Measurements from ENCODE around the gene ATIC. TPM values are rescaled to one million over a fixed set of nuclear protein-coding genes. Genes with fewer than 3 reads are reported as not detected.
A peak's percentile ranks its signal among the peaks of the same experiment; 100 is the strongest.

ATIC gene
- total RNA-seq (10 to 100 TPM; 33.7 to 92.0 (median 50.9) TPM), polyA plus RNA-seq (100 to 1,000 TPM; 110 to 164 (median 135) TPM)
- long read RNA-seq, donor 1, transcript ATIC-201 (16 exons, 2,213 nt) = major isoform, 15 of 19 reads
- long read RNA-seq, donor 1, partial matches to known transcripts = 0 of 19 reads
- long read RNA-seq, donor 1, other reads (novel, unspliced or antisense) = 0 of 19 reads
- long read RNA-seq, donor 2, transcript ATIC-201 (16 exons, 2,213 nt) = major isoform, 9 of 18 reads
- long read RNA-seq, donor 2, partial matches to known transcripts = 5 of 18 reads
- long read RNA-seq, donor 2, other reads (novel, unspliced or antisense) = 0 of 18 reads
- long read RNA-seq, donor 3, transcript ATIC-201 (16 exons, 2,213 nt) = major isoform, 10 of 13 reads
- long read RNA-seq, donor 3, partial matches to known transcripts = 0 of 13 reads
- long read RNA-seq, donor 3, other reads (novel, unspliced or antisense) = 0 of 13 reads
- long read RNA-seq, donor 4, transcript ATIC-201 (16 exons, 2,213 nt) = major isoform, 24 of 46 reads
- long read RNA-seq, donor 4, transcript ATIC-205 (15 exons, 2,275 nt) = minor isoform, 7 of 46 reads
- long read RNA-seq, donor 4, partial matches to known transcripts = 9 of 46 reads
- long read RNA-seq, donor 4, other reads (novel, unspliced or antisense) = 2 of 46 reads
- long read RNA-seq, donor 5, transcript ATIC-205 (15 exons, 2,275 nt) = minor isoform, 23 of 122 reads
- long read RNA-seq, donor 5, transcript ATIC-201 (16 exons, 2,213 nt) = major isoform, 84 of 122 reads
- long read RNA-seq, donor 5, partial matches to known transcripts = 5 of 122 reads
- long read RNA-seq, donor 5, other reads (novel, unspliced or antisense) = 4 of 122 reads
- long read RNA-seq, donor 6, transcript ATIC-201 (16 exons, 2,213 nt) = major isoform, 22 of 29 reads
- long read RNA-seq, donor 6, partial matches to known transcripts = 4 of 29 reads
- long read RNA-seq, donor 6, other reads (novel, unspliced or antisense) = 1 of 29 reads
- long read RNA-seq, donor 7, transcript ATIC-201 (16 exons, 2,213 nt) = major isoform, 6 of 7 reads
- long read RNA-seq, donor 7, partial matches to known transcripts = 0 of 7 reads
- long read RNA-seq, donor 7, other reads (novel, unspliced or antisense) = 0 of 7 reads
- long read RNA-seq, donor 8, transcript ATIC-201 (16 exons, 2,213 nt) = major isoform, 13 of 15 reads
- long read RNA-seq, donor 8, partial matches to known transcripts = 0 of 15 reads
- long read RNA-seq, donor 8, other reads (novel, unspliced or antisense) = 0 of 15 reads
- long read RNA-seq, donor 9, transcript ATIC-201 (16 exons, 2,213 nt) = major isoform, 9 of 17 reads
- long read RNA-seq, donor 9, partial matches to known transcripts = 0 of 17 reads
- long read RNA-seq, donor 9, other reads (novel, unspliced or antisense) = 0 of 17 reads
- long read RNA-seq, donor 10, transcript ATIC-201 (16 exons, 2,213 nt) = major isoform, 7 of 8 reads
- long read RNA-seq, donor 10, partial matches to known transcripts = 0 of 8 reads
- long read RNA-seq, donor 10, other reads (novel, unspliced or antisense) = 0 of 8 reads

GRCh38 chr2:215311625-215312396 is at the start of gene ATIC:
TSS of gene ATIC (plus strand) at chr2:215312059. CDS start at chr2:215312143, 84 bp downstream.
- intact Hi-C loops (cut with DNase I) = no loop called here

GRCh38 chr2:215262303-215262702 is 49.6 kb upstream of the ATIC start:
- WGBS, 4 donors = 77 to 92% (median 81%) methylated on average over 1 of the region's 1 CpG
- intact Hi-C loops (cut with DNase I) = no loop called here
- no peaks in the 10 kb centered on the region for H3K4me1 ChIP-seq (replicated peaks in 1 of 2)
- TF ChIP-seq POLR2A (IDR thresholded peaks at IDR 0.05) (no peak), CTCF (IDR thresholded peaks at IDR 0.05) (no peak)
- H3K36me3 ChIP-seq (replicated peaks in 1 of 2) = no peaks in the 10 kb centered on the region
- DNase-seq = no peak
- H3K27me3 ChIP-seq = no peaks in the 10 kb centered on the region
- H3K4me3 ChIP-seq = no peak overlapping the region
- H3K9me3 ChIP-seq (replicated peaks in 1 of 3) = no peaks in the 10 kb centered on the region
- no peak overlapping the region for H3K27ac ChIP-seq

More at GRCh38 chr2:215311625-215312396, at the start of gene ATIC:
- H3K27ac ChIP-seq = peak within 1 kb of the TSS in 4 of 5 donors; percentile 45 to 94 (median 81)
- peak; percentile 92 to 98 (median 95) for DNase-seq
- H3K4me3 ChIP-seq = peak within 1 kb of the TSS; percentile 21 to 89 (median 33)
- peaks cover 0 to 13% of the 10 kb centered on the region in 2 donors for H3K4me1 ChIP-seq (replicated peaks in 1 of 2)
- TF ChIP-seq CTCF (IDR thresholded peaks at IDR 0.05) = peak in 2 of 6 experiments; percentile 14 to 35
- TF ChIP-seq POLR2A (IDR thresholded peaks at IDR 0.05) = peak; percentile 47 to 75
- no peaks in the 10 kb centered on the region for H3K36me3 ChIP-seq (replicated peaks in 1 of 2)
- 0 to 4% (median 0%) methylated on average over 7 to 64 of the region's 64 CpGs for WGBS, 4 donors
- no peaks in the 10 kb centered on the region for H3K27me3 ChIP-seq
- H3K9me3 ChIP-seq (replicated peaks in 1 of 3) = no peaks in the 10 kb centered on the region

GRCh38 chr2:215262741-215263362 is 49.0 kb upstream of the ATIC start:
- no peak overlapping the region for H3K4me3 ChIP-seq
- intact Hi-C loops (cut with DNase I) = no loop called here
- WGBS, 4 donors = 53 to 63% (median 56%) methylated on average over 4 of the region's 4 CpGs
- no peak for DNase-seq
- H3K9me3 ChIP-seq (replicated peaks in 1 of 3) = no peaks in the 10 kb centered on the region
- H3K27ac ChIP-seq = no peak overlapping the region
- H3K36me3 ChIP-seq (replicated peaks in 1 of 2) = no peaks in the 10 kb centered on the region
- TF ChIP-seq CTCF (IDR thresholded peaks at IDR 0.05) (no peak), POLR2A (IDR thresholded peaks at IDR 0.05) (no peak)
- no peaks in the 10 kb centered on the region for H3K27me3 ChIP-seq
- H3K4me1 ChIP-seq (replicated peaks in 1 of 2) = no peaks in the 10 kb centered on the region

Data from adrenal gland (tissue), 19 donors.